Retinal pigment epithelial cell (primary cell): ENCODE results near the gene KIAA1958.
A peak's percentile ranks its signal among the peaks of the same experiment; 100 is the strongest.

Experiments used
- DNase-seq: peaks from one replicate; pipeline ENCODE4 v3.0.0-alpha.2; 2010; ENCODE audit warnings: low read depth
- H3K4me3 ChIP-seq: 2 replicates; pipeline ENCODE4 v1.5.1; 2011; ENCODE audit warnings: mild to moderate bottlenecking, low read length, control low read depth, moderate library complexity
- TF ChIP-seq, protein P1 (sequence below): conservative IDR thresholded peaks from 2 replicates; pipeline ENCODE4 v1.5.1; 2011; ENCODE audit warnings: low read depth, low read length, control low read depth, inconsistent platforms

The KIAA1958 gene

DNA sequence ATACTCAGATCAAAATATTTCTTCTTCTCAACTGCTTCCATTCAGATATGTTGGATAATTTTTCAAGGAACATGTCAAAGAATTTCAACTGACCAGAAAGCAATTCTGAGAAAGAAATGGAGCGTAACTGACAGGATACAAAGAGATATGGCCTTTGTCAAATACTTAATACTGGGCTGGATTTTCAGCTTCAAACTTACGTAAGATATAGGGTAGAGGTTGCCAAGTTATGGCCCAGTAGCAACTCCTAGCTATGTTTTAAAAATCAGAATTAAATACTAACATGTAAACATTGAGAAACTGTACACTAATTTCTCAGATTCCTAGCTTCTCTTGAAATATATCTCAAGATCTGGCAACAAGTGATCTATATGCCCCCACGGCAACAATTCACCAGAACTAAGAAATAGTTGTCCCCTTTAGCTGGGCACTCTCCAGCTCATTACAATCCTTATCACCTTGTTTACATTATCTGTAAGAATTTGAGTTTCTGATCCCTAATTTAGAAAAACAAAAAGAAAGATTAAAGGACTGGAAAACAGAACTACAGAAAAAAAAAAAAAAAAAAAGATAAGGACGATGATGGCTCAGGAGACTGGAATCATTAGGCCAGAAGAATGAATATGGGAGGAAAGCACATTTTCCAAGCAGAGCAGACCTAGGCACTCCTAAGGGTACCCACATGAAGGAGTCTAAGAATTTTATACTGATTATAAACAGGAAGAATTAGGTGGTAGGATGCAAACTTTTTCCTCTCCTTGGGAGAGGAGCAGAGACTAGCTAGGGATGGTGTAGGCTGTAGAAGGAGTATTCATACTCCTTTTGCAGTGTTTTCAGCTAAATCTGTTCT, 208.3 kb downstream of the KIAA1958 start:
- no peak for DNase-seq
- no peak overlapping the region for H3K4me3 ChIP-seq
- TF ChIP-seq, protein P1, sequence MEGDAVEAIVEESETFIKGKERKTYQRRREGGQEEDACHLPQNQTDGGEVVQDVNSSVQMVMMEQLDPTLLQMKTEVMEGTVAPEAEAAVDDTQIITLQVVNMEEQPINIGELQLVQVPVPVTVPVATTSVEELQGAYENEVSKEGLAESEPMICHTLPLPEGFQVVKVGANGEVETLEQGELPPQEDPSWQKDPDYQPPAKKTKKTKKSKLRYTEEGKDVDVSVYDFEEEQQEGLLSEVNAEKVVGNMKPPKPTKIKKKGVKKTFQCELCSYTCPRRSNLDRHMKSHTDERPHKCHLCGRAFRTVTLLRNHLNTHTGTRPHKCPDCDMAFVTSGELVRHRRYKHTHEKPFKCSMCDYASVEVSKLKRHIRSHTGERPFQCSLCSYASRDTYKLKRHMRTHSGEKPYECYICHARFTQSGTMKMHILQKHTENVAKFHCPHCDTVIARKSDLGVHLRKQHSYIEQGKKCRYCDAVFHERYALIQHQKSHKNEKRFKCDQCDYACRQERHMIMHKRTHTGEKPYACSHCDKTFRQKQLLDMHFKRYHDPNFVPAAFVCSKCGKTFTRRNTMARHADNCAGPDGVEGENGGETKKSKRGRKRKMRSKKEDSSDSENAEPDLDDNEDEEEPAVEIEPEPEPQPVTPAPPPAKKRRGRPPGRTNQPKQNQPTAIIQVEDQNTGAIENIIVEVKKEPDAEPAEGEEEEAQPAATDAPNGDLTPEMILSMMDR = no peak

- TF ChIP-seq, protein P1 = no peak
- H3K4me3 ChIP-seq = no peak overlapping the region
- DNase-seq = no peak
Measured at GRCh38 chr9:112696461-112696860, 209.8 kb downstream of the KIAA1958 start.

DNA sequence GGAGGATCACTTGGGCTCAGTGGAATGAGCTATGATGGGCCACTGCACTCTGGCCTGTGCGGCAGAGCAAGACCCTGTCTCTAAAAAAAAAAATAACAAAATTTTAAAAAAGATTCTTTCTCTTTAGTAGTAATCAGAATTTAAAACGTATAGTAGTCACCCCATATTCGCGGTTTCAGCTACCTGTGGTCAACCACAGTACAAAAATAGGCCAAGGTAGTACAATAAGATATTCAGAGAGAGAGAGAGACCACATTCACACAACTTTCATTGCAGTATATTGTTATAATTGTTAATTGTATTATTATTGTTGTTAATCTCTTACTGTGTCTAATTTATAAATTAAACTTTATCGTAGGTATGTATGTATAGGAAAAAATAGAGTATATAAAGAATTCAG, 212.6 kb downstream of the KIAA1958 start:
- TF ChIP-seq, protein P1 = no peak
- no peak for DNase-seq
- no peak overlapping the region for H3K4me3 ChIP-seq

DNA sequence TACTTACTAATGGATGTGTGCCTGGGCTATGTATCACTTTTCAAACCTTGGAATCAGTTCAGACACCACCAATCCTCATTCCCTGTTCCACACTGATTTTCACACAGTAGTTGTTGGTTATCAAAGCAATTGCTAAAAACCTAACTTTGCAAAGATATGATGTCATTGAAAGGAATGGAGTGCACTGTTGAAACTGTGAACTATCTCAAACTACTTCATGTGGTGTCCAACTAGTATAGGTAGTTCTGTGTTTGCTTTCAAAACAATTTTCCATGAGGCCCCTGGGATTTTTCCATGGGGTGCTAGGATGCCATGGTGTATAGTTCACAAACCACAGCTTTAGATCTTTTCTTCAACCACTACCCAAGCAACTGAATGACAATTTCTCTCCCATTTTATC, 213.5 kb downstream of the KIAA1958 start:
- no peak overlapping the region for H3K4me3 ChIP-seq
- DNase-seq = no peak
- TF ChIP-seq, protein P1 = no peak

DNA sequence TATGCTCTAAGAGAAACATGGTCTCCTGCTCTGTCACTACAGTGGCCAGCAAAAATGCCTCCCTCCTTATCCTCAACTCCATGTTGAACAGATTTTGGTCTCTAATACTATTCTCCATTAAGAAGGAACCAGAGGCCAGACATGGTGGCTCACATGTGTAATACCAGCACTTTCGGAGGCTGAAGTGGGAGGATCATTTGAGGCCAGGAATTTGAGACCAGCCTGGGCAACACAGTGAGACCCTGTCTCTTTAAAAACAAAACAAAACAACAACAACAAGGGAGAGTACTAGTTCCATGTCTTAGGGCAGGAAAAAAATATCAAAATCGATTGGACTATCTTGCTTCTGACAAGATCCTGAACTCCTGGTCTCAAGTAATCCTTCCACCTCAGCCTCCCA, 216.7 kb downstream of the KIAA1958 start:
- H3K4me3 ChIP-seq = no peak overlapping the region
- TF ChIP-seq, protein P1 = no peak
- no peak for DNase-seq

DNA sequence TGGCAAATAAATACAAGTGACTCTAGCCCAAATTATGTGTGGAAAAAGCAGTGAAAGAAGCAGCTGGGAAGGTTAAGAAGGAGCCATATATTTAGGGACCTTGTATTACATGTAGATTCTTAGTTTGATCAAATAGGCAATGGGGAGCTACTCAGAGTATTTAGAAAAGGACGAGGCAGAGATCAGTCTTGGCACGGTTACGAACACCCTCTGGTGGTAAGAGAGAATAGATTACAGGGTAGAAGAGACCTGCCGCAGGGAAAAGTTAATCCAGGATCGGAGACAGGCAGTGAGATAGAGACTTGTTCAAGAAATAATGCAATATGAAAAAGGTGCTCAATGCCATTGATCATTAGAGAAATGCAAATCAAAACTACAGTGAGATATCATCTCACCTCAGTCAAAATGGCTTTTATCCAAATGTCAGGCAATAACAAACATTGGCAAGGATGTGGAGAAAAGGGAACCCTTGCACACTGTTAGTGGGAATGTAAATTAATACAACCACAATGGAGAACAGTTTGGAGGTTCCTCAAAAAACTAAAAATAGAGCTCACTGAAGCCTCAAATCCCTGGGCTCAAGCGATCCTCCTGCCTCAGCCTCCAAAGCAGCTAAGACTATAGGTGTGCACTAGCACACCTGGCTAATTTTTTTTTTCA, 219.3 kb downstream of the KIAA1958 start:
- H3K4me3 ChIP-seq = no peak overlapping the region
- no peak for DNase-seq
- TF ChIP-seq, protein P1 = peak; percentile 68
